ENCODE data around the gene HOXB9.

The HOXB9 gene

GRCh38 chr17:48637323-48638260, 11.4 kb upstream of the HOXB9 start:
- DNase-seq, result no peak

GRCh38 chr17:48636177-48637018, 10.2 kb upstream of the HOXB9 start:
- peak; percentile 70 for DNase-seq

- no peak for DNase-seq
Observed at GRCh38 chr17:48634493-48635208, 8.5 kb upstream of the HOXB9 start.

- no peak for DNase-seq
Observed at GRCh38 chr17:48633266-48633677, 7.1 kb upstream of the HOXB9 start.

GRCh38 chr17:48632579-48633265, 6.6 kb upstream of the HOXB9 start:
- no peak for DNase-seq

GRCh38 chr17:48631693-48632578, 5.8 kb upstream of the HOXB9 start:
- no peak for DNase-seq

GRCh38 chr17:48630925-48631692, 5.0 kb upstream of the HOXB9 start:
- DNase-seq, result no peak

GRCh38 chr17:48630009-48630924, 4.1 kb upstream of the HOXB9 start:
- DNase-seq, result no peak

GRCh38 chr17:48629411-48629759, 3.2 kb upstream of the HOXB9 start:
- DNase-seq, result no peak

GRCh38 chr17:48628649-48629410, 2.7 kb upstream of the HOXB9 start:
- peak; percentile 57 for DNase-seq

GRCh38 chr17:48627623-48628521, 1.7 kb upstream of the HOXB9 start:
- DNase-seq, result no peak

GRCh38 chr17:48627118-48627597, 1.0 kb upstream of the HOXB9 start:
- DNase-seq, result no peak

GRCh38 chr17:48625495-48626244, 488 bp downstream of the HOXB9 start:
- no peak for DNase-seq

GRCh38 chr17:48624544-48625494, 1.3 kb downstream of the HOXB9 start:
- no peak for DNase-seq

GRCh38 chr17:48624118-48624517, 2.0 kb downstream of the HOXB9 start:
- no peak for DNase-seq

- no peak for DNase-seq
Observed at GRCh38 chr17:48623583-48623982, 2.6 kb downstream of the HOXB9 start.
